HepG2 (cell line): ENCODE results near the gene MPI. TPM values are rescaled to one million over a fixed set of nuclear protein-coding genes. Genes with fewer than 3 reads are reported as not detected.

Experiments
- ATAC-seq: fragments of 200-7000 bp; cut with Tn5 transposase; 3 replicates; pipeline ENCODE4 v1.9.1; 2020; ENCODE audit warnings: mild to moderate bottlenecking, moderate library complexity
- BruUV-seq: library from RNA; stranded (reverse); fragments of 400-500 nt; replicated peaks from 2 replicates; lab custom pipeline; 2021; lab: Mats Ljungman, UMichigan
- CTCF ChIA-PET: fragments of 300-600 bp; formaldehyde crosslinking; extraction: SDS; loops from one replicate; lab custom pipeline; 2021; ENCODE audit warnings: low total read pairs, inconsistent platforms, low intra/inter-chr PET ratio; lab: Yijun Ruan, JAX
- POLR2A ChIA-PET: fragments of 350-600 bp; sonication (Branson Sonifier 250); formaldehyde crosslinking; loops from one replicate; lab custom pipeline; 2020; ENCODE audit warnings: antibody characterized with exemption, inconsistent platforms; lab: Yijun Ruan, JAX
- DNase-seq: peaks from one replicate; pipeline ENCODE4 v3.0.0-alpha.2; 2015; ENCODE audit warnings: low spot score
- FAIRE-seq: peaks from 3 replicates; lab custom pipeline; 2011; peaks lifted over from hg19 to GRCh38; lab: Jason Lieb, UNC
- H2AFZ ChIP-seq: one replicate; pipeline ENCODE4 v1.6.1; 2011; ENCODE audit warnings: low read length, inconsistent platforms
- H3K27ac ChIP-seq: fragments of 300-600 bp; 3 replicates; pipeline ENCODE4 v1.8.0; 2011; ENCODE audit warnings: mixed run types, mild to moderate bottlenecking, mixed read lengths, low read length, inconsistent platforms; ENCODE audit not compliant: insufficient read depth; ENCODE audit errors: extremely low read length
- H3K27me3 ChIP-seq, 2 experiments: fragments of 200-600 bp in 1 of 2; 2 replicates in 1 of 2; 3 replicates in 1 of 2; pipeline versions ENCODE4 v1.6.0 to v1.8.0; 2011; ENCODE audit warnings: low read length in 2 of 2, mild to moderate bottlenecking in 2 of 2, moderate library complexity in 2 of 2, inconsistent platforms in 1 of 2; ENCODE audit not compliant: insufficient read depth in 2 of 2, control insufficient read depth in 1 of 2
- H3K36me3 ChIP-seq, 2 experiments: fragments of 200-600 bp in 1 of 2; replicated peaks in 1 of 2; 2 replicates in 1 of 2; 3 replicates in 1 of 2; pipeline versions ENCODE4 v1.5.1 to v1.8.0; 2011; ENCODE audit warnings: low read length in 2 of 2, inconsistent platforms in 1 of 2; ENCODE audit not compliant: insufficient read depth in 2 of 2, control insufficient read depth in 1 of 2
- H3K4me1 ChIP-seq: 2 replicates; pipeline ENCODE4 v1.5.1; 2012; ENCODE audit warnings: low read length, inconsistent platforms; ENCODE audit not compliant: insufficient read depth
- H3K4me2 ChIP-seq: 2 replicates; pipeline ENCODE4 v1.6.0; 2011; ENCODE audit warnings: low read depth, low read length, inconsistent platforms
- H3K4me3 ChIP-seq, 3 experiments: fragments of 200-600 bp in 1 of 3; sonication (generic), shearing (Covaris generic) in 1 of 3; replicated peaks in 1 of 3; 2 replicates each; pipeline ENCODE4 v1.5.1; 2011 to 2016; ENCODE audit warnings: low read length in 3 of 3, inconsistent platforms in 2 of 3, low read depth in 2 of 3, mild to moderate bottlenecking in 2 of 3, control low read depth in 1 of 3, mixed read lengths in 1 of 3; ENCODE audit not compliant: insufficient read depth in 1 of 3
- H3K79me2 ChIP-seq: one replicate; pipeline ENCODE4 v1.6.1; 2011; ENCODE audit warnings: low read length, inconsistent platforms; ENCODE audit not compliant: insufficient read depth
- H3K9ac ChIP-seq: 2 replicates; pipeline ENCODE4 v1.6.0; 2011; ENCODE audit warnings: mild to moderate bottlenecking, low read depth, low read length, inconsistent platforms; ENCODE audit not compliant: insufficient read depth
- H3K9me3 ChIP-seq: 2 replicates; pipeline ENCODE4 v1.5.1; 2012; ENCODE audit warnings: mild to moderate bottlenecking, low read length
- H4K20me1 ChIP-seq: 2 replicates; pipeline ENCODE4 v1.6.0; 2011; ENCODE audit warnings: inconsistent platforms, mild to moderate bottlenecking, low read length, moderate library complexity; ENCODE audit not compliant: insufficient read depth
- ARHGAP35 ChIP-seq: sonication (generic); formaldehyde crosslinking; IDR thresholded peaks from 2 replicates; pipeline ENCODE4 v1.9.0; 2022; ENCODE audit warnings: mild to moderate bottlenecking, inconsistent platforms, moderate library complexity, missing genetic modification reagents, borderline replicate concordance
- ISX ChIP-seq: sonication (generic); formaldehyde crosslinking; conservative IDR thresholded peaks from 2 replicates; pipeline ENCODE4 v1.5.0; 2020; ENCODE audit warnings: missing genetic modification reagents
- JDP2 ChIP-seq: sonication (generic); formaldehyde crosslinking; IDR thresholded peaks from 2 replicates; pipeline ENCODE4 v1.8.1; 2022; ENCODE audit warnings: missing genetic modification reagents, borderline replicate concordance
- KLF16 ChIP-seq, 2 experiments: sonication (generic) in 1 of 2; formaldehyde crosslinking in 1 of 2; IDR thresholded peaks; 2 replicates each; pipeline versions ENCODE4 v1.6.1 to v1.8.0; 2016 to 2023; ENCODE audit warnings: missing genetic modification reagents in 2 of 2, missing compliant biosample characterization in 1 of 2
- NCOR1 ChIP-seq: fragments of 200-600 bp; sonication (generic); IDR thresholded peaks from 2 replicates; pipeline ENCODE4 v1.7.0; 2017; ENCODE audit warnings: antibody characterized with exemption, low read length, borderline replicate concordance
- NFE2L1 ChIP-seq: sonication (generic); formaldehyde crosslinking; IDR thresholded peaks from 2 replicates; pipeline ENCODE4 v1.4.0; 2020; ENCODE audit warnings: missing genetic modification reagents, mild to moderate bottlenecking, borderline replicate concordance
- WGBS: methylation state at CpG from one replicate; pipeline ENCODE4 v1.1.6; 2017; ENCODE audit warnings: low lambda C conversion rate; 5-methylcytosine and 5-hydroxymethylcytosine counted together
- in situ Hi-C: cut with HindIII; loops from 2 replicates; pipeline ENCODE4 v1.10.0; 2017; ENCODE audit warnings: low pct_unique_long_range_greater_than_20kb; ENCODE audit not compliant: extremely low pct_ligation_motif_present
- intact Hi-C: fragments of 100-400 bp; cut with micrococcal nuclease; formaldehyde crosslinking; loops from one replicate; pipeline ENCODE4 v1.10.0; 2022; ENCODE audit not compliant: unreplicated experiment
- polyA plus RNA-seq, 8 experiments: library from polyadenylated mRNA; depleted of rRNA in 3 of 8; stranded (reverse) in 7 of 8; unstranded in 1 of 8; fragments of >200 nt; fragmentation: Illumina TruSeq in 4 of 8; extraction: Trizol in 4 of 8; gene quantifications; 2 replicates each; pipeline versions ENCODE4 v1.2.1 to v1.2.3, GENCODE V29; 2011 to 2016; ENCODE audit warnings: low read depth in 4 of 8, missing spikeins in 1 of 8, mixed read lengths in 1 of 8; ENCODE audit not compliant: insufficient read depth in 1 of 8
- total RNA-seq, 5 experiments: library from RNA; depleted of rRNA; stranded (reverse); fragments of >200 nt; fragmentation: Illumina TruSeq; extraction: Trizol; gene quantifications; 2 replicates each; pipeline ENCODE4 v1.2.3, GENCODE V29; 2016; ENCODE audit warnings: low read depth in 1 of 5

The MPI gene
- total and polyA plus RNA-seq, 2 of the 13 experiments (the other 11 are each of a cell fraction or from before 2014, with no cell fraction given) = 36.9 to 63.5 TPM

DNA sequence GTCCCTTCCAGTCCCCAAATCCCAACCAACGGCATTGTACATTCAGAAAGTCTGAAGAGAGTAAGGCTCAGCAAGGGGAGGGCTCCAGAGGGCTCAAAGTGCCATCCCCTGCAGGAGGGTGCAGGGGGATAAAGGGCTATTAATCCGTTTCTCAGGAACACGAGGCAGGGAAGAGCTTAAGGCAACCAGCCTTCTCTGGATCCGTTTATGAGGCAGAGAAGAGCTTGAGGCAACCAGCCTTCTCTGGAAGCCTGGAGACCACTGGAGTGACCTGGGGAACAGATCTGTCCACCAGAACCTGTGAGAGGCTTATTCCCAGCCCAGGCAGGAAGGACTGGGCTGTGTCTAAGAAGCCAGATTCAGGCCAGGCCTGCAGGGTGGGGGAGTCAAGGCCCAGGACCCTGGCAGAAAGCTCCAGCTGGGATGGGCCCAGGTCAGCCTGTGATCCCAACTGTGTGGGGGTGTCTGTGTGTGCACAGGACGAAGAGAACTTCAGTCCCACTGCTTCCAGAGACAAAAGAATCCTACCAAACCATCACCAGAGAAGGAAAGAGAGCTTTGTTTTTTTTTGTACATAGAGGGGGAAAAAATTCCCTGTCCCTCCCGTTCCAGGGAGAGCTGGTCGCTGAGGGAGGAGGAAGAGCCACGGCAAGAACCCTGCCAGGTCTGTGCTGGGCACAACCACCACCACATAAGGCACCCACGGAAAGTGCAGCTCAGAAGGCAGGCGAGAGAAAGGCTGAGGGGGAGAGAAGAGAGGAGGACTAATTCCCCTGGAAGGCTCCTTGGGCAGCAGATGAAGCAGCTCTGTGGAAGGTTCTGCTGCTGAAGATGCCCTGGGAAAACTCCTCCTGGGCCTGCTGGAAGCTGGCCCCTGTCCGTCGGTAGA, 45.3 kb upstream of the MPI start (continued):
- no peak for TF ChIP-seq NFE2L1 (CRISPR knock-in tag)
- TF ChIP-seq, all 625 proteins: peak for 0

DNA sequence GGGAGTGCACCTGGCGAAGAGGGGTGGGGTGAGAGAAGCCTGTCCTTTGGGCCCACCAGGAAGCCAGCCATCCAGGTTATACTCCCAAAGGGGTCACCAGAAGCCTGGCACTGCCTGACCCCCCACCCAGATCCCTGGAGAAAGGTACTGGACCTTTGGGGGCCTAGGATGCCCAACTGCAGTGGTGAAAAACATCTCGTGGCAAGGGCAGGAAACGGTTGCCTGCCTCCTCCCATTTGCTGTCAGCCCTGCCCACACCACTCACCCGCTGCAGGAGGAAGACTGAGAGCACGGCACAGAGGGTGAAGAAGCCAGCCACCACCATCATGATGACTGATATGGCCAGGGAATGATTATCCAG, 44.7 kb upstream of the MPI start:
- H3K36me3 ChIP-seq = peaks cover 15 to 39% of the 10 kb centered on the region in 2 experiments; a peak in 4 of 5 replicates
- intact Hi-C loops = no loop called here
- BruUV-seq = no TSS peak
- FAIRE-seq (no peak), ATAC-seq (no peak), DNase-seq (no peak)
- TF ChIP-seq JDP2 (no peak), NCOR1 (no peak), KLF16 (CRISPR knock-in tag; IDR thresholded peaks at IDR 0.05) (no peak), ARHGAP35 (CRISPR knock-in tag) (no peak), ISX (no peak)
- POLR2A ChIA-PET = interaction anchor here (1.2 to 1.3 kb wide), 2 partner anchors 45 to 51 kb away, joined by 3 read pairs; partner anchors contain the start of gene MPI
- in situ Hi-C loops = no loop called here
- no peaks in the 10 kb centered on the region for H4K20me1 ChIP-seq
- H3K4me3 ChIP-seq = no peak overlapping the region
- WGBS = 100% methylated on average over 1 of the region's 5 CpGs
- no peaks in the 10 kb centered on the region for H3K9me3 ChIP-seq
- peaks cover 22% of the 10 kb centered on the region for H3K4me1 ChIP-seq
- CTCF ChIA-PET = no interaction called here
- H3K27ac ChIP-seq = no peak overlapping the region
- no peaks in the 10 kb centered on the region for H3K27me3 ChIP-seq
- no peak overlapping the region for H3K4me2 ChIP-seq
- no peak overlapping the region for H2AFZ ChIP-seq
- no peaks in the 10 kb centered on the region for H3K79me2 ChIP-seq
- no peak overlapping the region for H3K9ac ChIP-seq
